Raji (cell line): ENCODE measurements around the gene DUSP21.

Experiments
- POLR2A ChIP-seq: IDR thresholded peaks from 2 replicates; pipeline ENCODE4 v1.6.1; 2011; ENCODE audit warnings: low read depth, low read length, control low read depth; ENCODE audit not compliant: insufficient read depth

The DUSP21 gene

GRCh38 chrX:44843753-44844152 lies at the start of gene DUSP21:
Gene DUSP21, plus strand, starts transcription at chrX:44844021. Its CDS starts 112 bp downstream, at chrX:44844133.
- TF ChIP-seq POLR2A, result no peak

GRCh38 chrX:44795945-44796450 lies 47.8 kb upstream of the DUSP21 start:
- TF ChIP-seq POLR2A, result no peak

DNA sequence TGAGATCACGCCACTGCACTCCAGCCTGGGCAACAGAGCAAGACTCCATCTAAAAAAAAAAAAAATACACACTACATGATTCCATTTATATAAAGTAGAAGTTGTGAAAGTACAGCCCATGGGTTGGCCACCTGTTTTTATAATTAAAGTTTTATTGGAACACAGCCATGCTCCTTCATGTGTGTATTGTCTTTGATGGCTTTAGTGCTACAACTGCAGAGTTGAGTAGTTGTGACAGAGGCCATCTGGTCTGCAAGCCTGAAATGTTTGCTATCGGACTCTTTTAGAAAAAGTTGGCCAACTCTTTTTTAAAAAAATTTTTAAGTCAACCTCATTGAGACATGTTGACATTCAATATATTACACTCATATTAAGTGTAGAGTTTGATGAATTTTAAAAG lies 41.2 kb upstream of the DUSP21 start:
- TF ChIP-seq POLR2A, result no peak

DNA sequence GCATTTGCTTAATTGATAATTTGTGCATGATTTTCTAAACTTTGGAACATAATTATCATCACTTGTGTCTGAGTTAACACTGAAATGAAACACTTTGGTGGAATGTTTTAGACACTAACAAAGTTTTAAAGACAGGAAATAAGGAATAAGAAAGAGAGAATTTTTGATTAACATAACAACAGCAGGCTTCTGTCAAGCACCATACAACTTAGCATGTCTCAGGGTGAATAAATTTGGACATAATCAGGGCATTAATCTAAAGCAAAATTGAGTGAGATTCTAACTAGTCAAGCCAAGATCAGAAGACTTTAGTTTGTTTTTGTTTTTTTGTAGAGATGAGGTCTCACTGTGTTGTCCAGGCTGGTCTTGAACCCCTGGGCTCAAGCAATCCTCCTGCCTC lies 28.1 kb upstream of the DUSP21 start:
- no peak for TF ChIP-seq POLR2A

DNA sequence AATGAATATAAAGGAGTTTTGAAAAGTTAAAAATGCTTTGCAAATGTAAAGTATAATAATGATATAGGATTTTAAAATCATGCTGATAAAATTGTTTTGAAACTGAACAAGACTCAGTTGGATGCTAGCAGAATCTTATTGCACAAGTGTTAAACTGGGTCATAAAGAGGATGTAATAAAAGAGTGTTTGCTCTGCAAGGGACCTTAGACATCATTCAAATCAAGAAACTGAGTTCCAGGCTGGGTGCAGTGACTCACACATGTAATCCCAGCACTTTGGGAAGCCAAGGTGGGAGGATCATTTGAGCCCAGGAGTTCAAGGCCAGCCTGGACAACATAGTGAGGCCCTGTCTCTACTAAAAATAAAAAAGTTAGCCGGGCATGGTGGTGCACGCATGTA lies 27.5 kb upstream of the DUSP21 start:
- no peak for TF ChIP-seq POLR2A

- no peak for TF ChIP-seq POLR2A
Observed at GRCh38 chrX:44817029-44817428, 26.8 kb upstream of the DUSP21 start.

GRCh38 chrX:44822601-44823000 lies 21.2 kb upstream of the DUSP21 start:
- no peak for TF ChIP-seq POLR2A

DNA sequence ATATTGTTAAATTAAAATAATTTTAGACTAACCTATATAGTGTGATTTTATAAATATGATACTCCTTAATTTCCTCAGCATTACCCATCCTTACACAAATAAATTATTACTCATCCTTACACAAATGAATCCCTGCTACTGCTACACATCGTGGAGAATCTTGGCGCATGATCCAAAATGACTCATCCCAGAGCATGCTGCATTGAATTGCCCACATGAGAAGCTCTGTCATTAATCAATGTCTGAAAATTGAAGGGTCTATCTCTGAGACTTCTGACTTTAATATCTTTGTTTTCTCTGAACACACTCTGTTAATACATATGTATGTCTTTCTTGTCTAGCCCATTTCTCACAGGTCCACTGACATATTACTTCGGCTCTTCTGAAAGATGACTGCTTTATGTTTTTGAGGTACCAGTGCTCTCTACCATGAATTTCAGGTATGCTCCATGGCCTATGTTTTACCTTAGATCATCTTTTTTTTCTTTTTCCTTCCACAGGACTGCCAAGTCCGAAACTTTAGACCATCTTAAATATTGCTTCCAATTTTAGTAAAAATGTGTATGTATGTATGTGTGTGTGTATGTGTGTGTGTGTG lies 15.7 kb upstream of the DUSP21 start:
- TF ChIP-seq POLR2A, result no peak

GRCh38 chrX:44829832-44830231 lies 14.0 kb upstream of the DUSP21 start:
- no peak for TF ChIP-seq POLR2A

DNA sequence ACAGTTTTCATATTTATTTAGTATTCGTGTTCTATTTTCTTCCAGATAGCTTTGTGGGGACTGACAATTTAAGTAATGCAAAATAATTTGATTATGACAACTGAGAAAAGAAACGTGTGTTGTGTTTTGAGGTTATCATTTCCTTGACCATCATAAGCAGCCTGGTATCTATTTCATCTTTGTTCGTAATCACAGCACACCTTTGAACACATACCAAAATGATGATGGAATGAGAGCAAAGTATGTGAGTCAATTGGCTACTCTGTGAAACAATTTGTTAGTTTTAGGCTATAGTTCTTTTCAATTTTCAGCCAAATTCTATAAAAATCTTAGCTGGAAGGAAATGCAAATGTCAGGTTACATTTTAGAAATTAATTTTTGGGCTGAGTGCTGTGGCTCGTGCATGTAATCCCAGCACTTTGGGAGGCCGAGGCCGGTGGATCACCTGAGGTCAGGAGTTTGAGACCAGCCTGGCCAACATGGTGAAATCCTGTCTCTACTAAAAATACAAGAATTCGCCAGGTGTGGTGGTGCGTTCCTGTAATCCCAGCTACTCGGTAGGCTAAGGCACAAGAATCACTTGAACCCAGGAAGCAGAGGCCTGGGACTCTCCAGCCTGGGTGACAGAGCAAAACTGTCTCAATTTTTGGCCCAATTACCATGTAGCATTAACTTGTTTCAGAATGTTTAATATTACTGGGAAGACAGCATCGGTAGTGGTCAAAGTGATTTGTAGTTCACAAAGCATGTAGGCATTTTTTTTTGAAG lies 1.1 kb upstream of the DUSP21 start:
- no peak for TF ChIP-seq POLR2A

GRCh38 chrX:44843318-44843702 lies 511 bp upstream of the DUSP21 start:
- no peak for TF ChIP-seq POLR2A

DNA sequence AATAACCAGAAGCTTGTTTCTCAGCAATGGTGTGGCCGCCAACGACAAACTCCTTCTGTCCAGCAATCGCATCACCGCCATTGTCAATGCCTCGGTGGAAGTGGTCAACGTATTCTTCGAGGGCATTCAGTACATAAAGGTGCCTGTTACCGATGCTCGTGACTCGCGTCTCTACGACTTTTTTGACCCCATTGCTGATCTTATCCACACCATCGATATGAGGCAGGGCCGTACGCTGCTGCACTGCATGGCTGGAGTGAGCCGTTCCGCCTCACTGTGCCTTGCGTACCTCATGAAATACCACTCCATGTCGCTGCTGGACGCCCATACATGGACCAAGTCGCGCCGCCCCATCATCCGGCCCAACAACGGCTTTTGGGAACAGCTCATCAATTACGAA lies 383 bp downstream of the DUSP21 start:
- no peak for TF ChIP-seq POLR2A

GRCh38 chrX:44871114-44871645 lies 27.4 kb downstream of the DUSP21 start:
- TF ChIP-seq POLR2A, result no peak

DNA sequence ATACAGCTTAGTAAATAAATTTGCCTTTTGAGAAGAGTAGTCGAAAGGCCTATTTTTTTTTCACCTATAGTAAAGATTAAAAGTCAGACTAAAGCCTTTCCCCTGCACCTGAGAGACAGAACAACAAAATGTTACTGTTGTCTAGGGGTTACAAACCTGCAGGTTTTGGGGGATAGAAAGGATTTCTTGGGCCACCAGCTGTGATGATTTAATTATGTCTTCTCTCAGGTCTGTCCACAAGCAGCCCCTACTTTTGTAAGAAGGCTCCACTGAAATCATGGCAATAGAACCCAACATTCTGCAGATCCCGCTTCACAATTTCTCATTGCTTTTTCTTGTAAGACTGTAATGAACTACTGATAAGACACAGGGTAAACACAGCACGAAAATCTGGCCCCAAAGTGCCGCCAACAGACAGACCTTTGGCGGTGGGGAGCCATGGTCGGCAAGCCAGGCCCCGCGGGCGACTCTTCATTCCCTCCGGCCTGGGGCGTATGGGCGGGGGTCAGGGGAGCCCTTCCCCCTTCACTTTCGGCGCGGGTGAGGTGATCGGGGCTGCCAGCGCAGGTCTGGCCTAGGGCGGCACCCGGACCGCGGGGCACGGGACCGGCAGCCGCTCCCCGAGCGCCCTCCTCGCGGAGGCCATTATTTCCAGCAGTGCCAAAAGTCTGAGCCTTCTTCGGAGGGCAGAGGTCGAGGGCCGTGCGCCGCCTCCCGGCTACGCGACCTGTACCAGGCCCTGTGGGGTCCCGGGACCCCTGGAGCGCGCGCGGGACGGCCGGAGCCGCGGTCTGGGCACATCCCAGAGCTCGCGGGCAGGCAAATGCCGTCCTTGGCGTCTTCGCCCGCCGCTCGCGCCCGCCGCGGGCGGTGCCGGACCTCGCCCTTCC lies 28.4 kb downstream of the DUSP21 start:
- peak; percentile 56; the same call in 1 of the 2 replicates for TF ChIP-seq POLR2A

DNA sequence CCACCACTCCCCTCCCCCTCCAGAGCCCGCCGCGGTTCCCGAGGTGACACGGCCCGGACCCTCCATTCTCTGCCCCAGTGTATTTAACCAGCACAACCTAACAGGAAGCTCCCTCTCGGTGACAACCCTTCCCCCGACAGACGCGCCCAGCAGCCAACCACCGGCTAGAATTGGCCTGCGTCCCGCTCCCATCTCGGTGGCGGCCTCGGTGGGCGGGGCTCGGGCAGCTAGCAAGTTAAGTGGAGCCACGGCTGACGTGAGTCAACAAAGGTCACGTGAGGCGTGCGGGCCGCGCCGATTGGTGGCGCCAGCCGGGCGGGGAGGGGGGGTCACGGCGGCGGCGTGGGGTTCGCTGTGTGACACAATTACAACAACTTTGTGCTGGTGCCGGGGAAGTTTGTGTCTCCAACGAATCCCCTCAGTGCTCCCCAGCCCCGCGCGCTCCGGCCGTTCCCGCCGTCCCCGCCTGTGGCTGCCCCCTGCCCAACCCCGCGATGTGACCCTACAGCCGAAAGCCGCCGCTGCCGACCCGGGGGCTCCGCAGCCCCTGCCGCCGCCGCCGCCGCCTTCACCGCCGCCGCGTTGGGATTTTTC lies 29.1 kb downstream of the DUSP21 start, which contains the start of gene KDM6A:
TSS of gene KDM6A (plus strand) at position 368 of the 594 bp plus-strand sequence. CDS start 364 bp downstream, outside the sequence.
- no peak for TF ChIP-seq POLR2A
